IMR-90 (cell line): Measurements from ENCODE around the gene GPR158. TPM values are rescaled to one million over a fixed set of nuclear protein-coding genes. Genes with fewer than 3 reads are reported as not detected.

ENCODE experiments used
- ATAC-seq: fragments of 200-7000 bp; cut with Tn5 transposase; 2 replicates; pipeline ENCODE4 v1.9.1; 2020; ENCODE audit warnings: low read depth, mild to moderate bottlenecking, moderate library complexity
- BruUV-seq: library from RNA; stranded (reverse); fragments of 400-500 nt; replicated peaks from 2 replicates; lab custom pipeline; 2021; lab: Mats Ljungman, UMichigan
- CTCF ChIA-PET: fragments of 300-600 bp; formaldehyde crosslinking; extraction: SDS; loops from one replicate; lab custom pipeline; 2021; ENCODE audit warnings: antibody characterized with exemption; lab: Yijun Ruan, JAX
- POLR2A ChIA-PET: fragments of 300-600 bp; sonication (Branson Sonifier 250); formaldehyde crosslinking; loops from one replicate; lab custom pipeline; 2022; ENCODE audit warnings: antibody characterized with exemption; ENCODE audit not compliant: unreplicated experiment; lab: Charles Lee
- DNase-seq: peaks from one replicate; pipeline ENCODE4 v3.0.0; 2013
- H2AFZ ChIP-seq: replicated peaks from 2 replicates; pipeline ENCODE3; 2013; ENCODE audit warnings: low read length, mild to moderate bottlenecking; ENCODE audit not compliant: poor library complexity
- H2AK5ac ChIP-seq: 2 replicates; pipeline ENCODE4 v1.6.1; 2013; ENCODE audit warnings: low read depth, low read length, inconsistent platforms
- H2AK9ac ChIP-seq: replicated peaks from 2 replicates; pipeline ENCODE3; 2013; ENCODE audit warnings: mild to moderate bottlenecking, low read depth, low read length, moderate library complexity; ENCODE audit not compliant: poor library complexity
- H2BK120ac ChIP-seq: 2 replicates; pipeline ENCODE4 v1.6.1; 2013; ENCODE audit warnings: low read depth, low read length, inconsistent platforms
- H2BK15ac ChIP-seq: 3 replicates; pipeline ENCODE4 v1.6.1; 2013; ENCODE audit warnings: low read depth, low read length, inconsistent platforms
- H2BK20ac ChIP-seq: 2 replicates; pipeline ENCODE4 v1.6.1; 2013; ENCODE audit warnings: low read depth, mild to moderate bottlenecking, inconsistent platforms, low read length, moderate library complexity
- H2BK5ac ChIP-seq: 2 replicates; pipeline ENCODE4 v1.6.1; 2013; ENCODE audit warnings: mild to moderate bottlenecking, low read depth, low read length, inconsistent platforms; ENCODE audit not compliant: poor library complexity, severe bottlenecking
- H3K14ac ChIP-seq: replicated peaks from 2 replicates; pipeline ENCODE4 v1.6.1; 2013; ENCODE audit warnings: low read depth, low read length, inconsistent platforms
- H3K18ac ChIP-seq: 2 replicates; pipeline ENCODE4 v1.6.1; 2013; ENCODE audit warnings: low read depth, low read length, control low read depth
- H3K23ac ChIP-seq: 2 replicates; pipeline ENCODE4 v1.6.1; 2013; ENCODE audit warnings: low read depth, low read length, inconsistent platforms
- H3K27ac ChIP-seq: 2 replicates; pipeline ENCODE4 v1.5.1; 2013; ENCODE audit warnings: mild to moderate bottlenecking, control low read depth, low read length; ENCODE audit not compliant: insufficient read depth
- H3K27me3 ChIP-seq: 2 replicates; pipeline ENCODE4 v1.6.1; 2013; ENCODE audit warnings: low read length; ENCODE audit not compliant: control insufficient read depth, insufficient read depth
- H3K36me3 ChIP-seq: 2 replicates; pipeline ENCODE4 v1.6.1; 2013; ENCODE audit warnings: low read length, mixed read lengths; ENCODE audit not compliant: control insufficient read depth, insufficient read depth
- H3K4ac ChIP-seq: 2 replicates; pipeline ENCODE4 v1.6.1; 2013; ENCODE audit warnings: low read depth, low read length, inconsistent platforms
- H3K4me1 ChIP-seq: 2 replicates; pipeline ENCODE4 v1.6.1; 2013; ENCODE audit warnings: low read length, mixed read lengths; ENCODE audit not compliant: control insufficient read depth, insufficient read depth
- H3K4me2 ChIP-seq: 2 replicates; pipeline ENCODE4 v1.6.1; 2013; ENCODE audit warnings: low read depth, mild to moderate bottlenecking, control low read depth, low read length, moderate library complexity
- H3K4me3 ChIP-seq: 2 replicates; pipeline ENCODE4 v1.5.1; 2013; ENCODE audit warnings: low read depth, mild to moderate bottlenecking, control low read depth, low read length, moderate library complexity; ENCODE audit not compliant: insufficient read depth
- H3K56ac ChIP-seq: 2 replicates; pipeline ENCODE4 v1.6.1; 2013; ENCODE audit warnings: low read length, inconsistent platforms; ENCODE audit not compliant: insufficient read depth; ENCODE audit errors: extremely low read depth
- H3K79me1 ChIP-seq, 2 experiments: 2 replicates each; pipeline ENCODE4 v1.6.1; 2013; ENCODE audit warnings: low read length in 2 of 2, inconsistent platforms in 1 of 2, low read depth in 1 of 2
- H3K9ac ChIP-seq: 2 replicates; pipeline ENCODE4 v1.6.1; 2013; ENCODE audit warnings: low read depth, low read length, control low read depth
- H3K9me1 ChIP-seq: 2 replicates; pipeline ENCODE4 v1.6.1; 2013; ENCODE audit warnings: low read length, inconsistent platforms; ENCODE audit not compliant: insufficient read depth
- H3K9me3 ChIP-seq: 2 replicates; pipeline ENCODE4 v1.6.1; 2013; ENCODE audit warnings: low read length; ENCODE audit not compliant: control insufficient read depth, insufficient read depth
- H4K20me1 ChIP-seq: 2 replicates; pipeline ENCODE4 v1.6.1; 2013; ENCODE audit warnings: low read length, inconsistent platforms; ENCODE audit not compliant: insufficient read depth
- H4K5ac ChIP-seq: 2 replicates; pipeline ENCODE4 v1.6.1; 2013; ENCODE audit warnings: mild to moderate bottlenecking, low read depth, low read length, control low read depth
- H4K8ac ChIP-seq, 2 experiments: 2 replicates each; pipeline ENCODE4 v1.6.1; 2013; ENCODE audit warnings: low read depth in 2 of 2, low read length in 2 of 2, control low read depth in 1 of 2, inconsistent platforms in 1 of 2
- H4K91ac ChIP-seq: 2 replicates; pipeline ENCODE4 v1.6.1; 2013; ENCODE audit warnings: low read depth, low read length, inconsistent platforms; ENCODE audit not compliant: insufficient read depth
- CEBPB ChIP-seq: IDR thresholded peaks from 2 replicates; pipeline ENCODE4 v1.6.1; 2012; ENCODE audit warnings: low read depth, low read length, improper control_type of control experiment
- CHD1 ChIP-seq: IDR thresholded peaks from 2 replicates; pipeline ENCODE4 v1.6.1; 2012; ENCODE audit warnings: low read depth, low read length, improper control_type of control experiment
- CTCF ChIP-seq: conservative IDR thresholded peaks from 2 replicates; pipeline ENCODE4 v1.5.1; 2012; ENCODE audit warnings: mild to moderate bottlenecking, low read depth, low read length, improper control_type of control experiment
- ELK1 ChIP-seq: fragments of 150-350 bp; IDR thresholded peaks from 2 replicates; pipeline ENCODE4 v1.6.1; 2016; ENCODE audit warnings: low read depth, mild to moderate bottlenecking, low read length, moderate library complexity, borderline replicate concordance
- MAFK ChIP-seq: IDR thresholded peaks from 2 replicates; pipeline ENCODE4 v1.6.1; 2012; ENCODE audit warnings: low read depth, low read length, improper control_type of control experiment
- MAZ ChIP-seq: IDR thresholded peaks from 2 replicates; pipeline ENCODE4 v1.6.1; 2012; ENCODE audit warnings: low read depth, mild to moderate bottlenecking, low read length, improper control_type of control experiment, moderate library complexity, borderline replicate concordance
- MXI1 ChIP-seq: IDR thresholded peaks from 2 replicates; pipeline ENCODE4 v1.6.1; 2012; ENCODE audit warnings: low read depth, mild to moderate bottlenecking, low read length, moderate library complexity, borderline replicate concordance
- NFE2L2 ChIP-seq: fragments of 150-350 bp; IDR thresholded peaks from 2 replicates; pipeline ENCODE4 v1.6.1; 2016; ENCODE audit warnings: low read depth, mild to moderate bottlenecking, low read length
- POLR2A ChIP-seq: IDR thresholded peaks from 2 replicates; pipeline ENCODE4 v1.6.1; 2012; ENCODE audit warnings: mild to moderate bottlenecking, low read depth, low read length
- RAD21 ChIP-seq: IDR thresholded peaks from 2 replicates; pipeline ENCODE4 v1.6.1; 2012; ENCODE audit warnings: low read length, improper control_type of control experiment
- RCOR1 ChIP-seq: IDR thresholded peaks from 2 replicates; pipeline ENCODE4 v1.6.1; 2012; ENCODE audit warnings: mild to moderate bottlenecking, low read length, improper control_type of control experiment; ENCODE audit not compliant: insufficient replicate concordance
- RFX5 ChIP-seq: IDR thresholded peaks from 2 replicates; pipeline ENCODE4 v1.8.0; 2012; ENCODE audit warnings: low read depth, mild to moderate bottlenecking, low read length, moderate library complexity
- SMC3 ChIP-seq: fragments of 150-350 bp; IDR thresholded peaks from 2 replicates; pipeline ENCODE4 v1.6.1; 2016; ENCODE audit warnings: low read depth, mild to moderate bottlenecking, antibody characterized with exemption, low read length, moderate library complexity
- WGBS, 2 experiments: methylation state at CpG; one replicate each; pipeline versions ENCODE4 v1.1.5 to v1.1.7; 2013; ENCODE audit warnings: missing lambda C conversion rate in 2 of 2; ENCODE audit not compliant: insufficient read length in 1 of 2; ENCODE audit errors: extremely low coverage in 2 of 2; 5-methylcytosine and 5-hydroxymethylcytosine counted together
- dilution Hi-C: fragments of 300-500 bp; cut with HindIII; formaldehyde crosslinking; loops from one replicate; pipeline ENCODE4 v1.14.3; 2018; ENCODE audit warnings: low sequenced_read_pairs; ENCODE audit not compliant: unreplicated experiment
- in situ Hi-C: fragments of 300-500 bp; cut with MboI; formaldehyde crosslinking; loops from 3 replicates; pipeline ENCODE4 v1.14.3; 2019; ENCODE audit warnings: low sequenced_read_pairs, inconsistent platforms, mixed read lengths
- intact Hi-C: fragments of 100-400 bp; cut with micrococcal nuclease; formaldehyde crosslinking; loops from 2 replicates; pipeline ENCODE4 v1.10.0; 2022
- polyA plus RNA-seq, 3 experiments: library from polyadenylated mRNA; depleted of rRNA; stranded (reverse); fragments of >200 nt; gene quantifications; 2 replicates each; pipeline ENCODE4 v1.2.3, GENCODE V29; 2012; ENCODE audit warnings: low replicate concordance in 1 of 3
- total RNA-seq: library from RNA; depleted of rRNA; stranded (reverse); fragments of >200 nt; gene quantifications from 2 replicates; pipeline ENCODE4 v1.2.3, GENCODE V29; 2012
- TF ChIP-seq, protein P1 (sequence below): fragments of 150-350 bp; IDR thresholded peaks from 2 replicates; pipeline ENCODE4 v1.6.1; 2017; ENCODE audit warnings: mild to moderate bottlenecking, antibody characterized with exemption, low read length, low read depth

Gene GPR158
- total and polyA plus RNA-seq, 2 of the 4 experiments (the other 2 are of a cell fraction), result not detected

GRCh38 chr10:25328361-25328760, 153.6 kb downstream of the GPR158 start:
- Histone ChIP-seq H2BK120ac (no peak overlapping the region), H3K56ac (no peak overlapping the region), H2BK15ac (no peak overlapping the region), H2AK9ac (no peak overlapping the region), H3K9me3 (peaks cover 3% of the 10 kb centered on the region; the same call in 1 of the 2 replicates), H3K9me1 (no peaks in the 10 kb centered on the region), H3K4me2 (no peak overlapping the region), H3K4me1 (no peaks in the 10 kb centered on the region), H3K27ac (no peak overlapping the region), H3K36me3 (no peaks in the 10 kb centered on the region), H4K91ac (no peak overlapping the region), H3K4ac (no peak overlapping the region), H3K79me1 (no peaks in the 10 kb centered on the region), H3K4me3 (no peak overlapping the region), H3K27me3 (no peaks in the 10 kb centered on the region), H2AFZ (no peak overlapping the region), H2BK5ac (no peak overlapping the region), H3K9ac (no peak overlapping the region), H4K20me1 (no peaks in the 10 kb centered on the region), H2BK20ac (no peak overlapping the region), H2AK5ac (no peak overlapping the region), H3K23ac (no peak overlapping the region), H4K8ac (no peak overlapping the region), H3K14ac (no peak overlapping the region), H4K5ac (no peak overlapping the region), H3K18ac (no peak overlapping the region)
- BruUV-seq, result no TSS peak
- ChIA-PET POLR2A (no interaction called here), CTCF (no interaction called here)
- DNase-seq (no peak), ATAC-seq (no peak)
- TF ChIP-seq RCOR1, result no peak
- TF ChIP-seq POLR2A, result no peak
- TF ChIP-seq MAZ, result no peak
- no peak for TF ChIP-seq MXI1
- TF ChIP-seq RAD21, result no peak
- TF ChIP-seq, protein P1, sequence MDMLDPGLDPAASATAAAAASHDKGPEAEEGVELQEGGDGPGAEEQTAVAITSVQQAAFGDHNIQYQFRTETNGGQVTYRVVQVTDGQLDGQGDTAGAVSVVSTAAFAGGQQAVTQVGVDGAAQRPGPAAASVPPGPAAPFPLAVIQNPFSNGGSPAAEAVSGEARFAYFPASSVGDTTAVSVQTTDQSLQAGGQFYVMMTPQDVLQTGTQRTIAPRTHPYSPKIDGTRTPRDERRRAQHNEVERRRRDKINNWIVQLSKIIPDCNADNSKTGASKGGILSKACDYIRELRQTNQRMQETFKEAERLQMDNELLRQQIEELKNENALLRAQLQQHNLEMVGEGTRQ, result no peak
- TF ChIP-seq SMC3, result no peak
- no peak for TF ChIP-seq NFE2L2
- TF ChIP-seq CTCF, result no peak
- TF ChIP-seq ELK1, result no peak
- TF ChIP-seq CHD1, result no peak
- TF ChIP-seq MAFK, result no peak
- no peak for TF ChIP-seq CEBPB
- TF ChIP-seq RFX5, result no peak
- intact Hi-C loops, result no loop called here
- in situ Hi-C loops, result no loop called here
- no CpG with 5 or more reads among the region's 3 CpGs for WGBS, 2 experiments
- dilution Hi-C loops, result no loop called here
